Neural crest cell (in vitro differentiated cells): ENCODE results near the gene CYLD. TPM values are rescaled to one million over a fixed set of nuclear protein-coding genes. Genes with fewer than 3 reads are reported as not detected.

Experiments used
- DNase-seq: peaks from one replicate; pipeline ENCODE4 v3.0.0; 2021; ENCODE audit warnings: low read depth, mixed read lengths, low spot score
- H3K27ac Mint-ChIP-seq: one replicate; pipeline ENCODE4 v1.8.0; 2021; ENCODE audit warnings: mild to moderate bottlenecking, mixed read lengths; ENCODE audit not compliant: unreplicated experiment
- H3K27me3 Mint-ChIP-seq: 2 replicates; pipeline ENCODE4 v1.8.0; 2021; ENCODE audit warnings: low read depth, mild to moderate bottlenecking, mixed read lengths
- H3K36me3 Mint-ChIP-seq: 2 replicates; pipeline ENCODE4 v1.8.0; 2021; ENCODE audit warnings: low read depth, mild to moderate bottlenecking, mixed read lengths
- H3K4me1 Mint-ChIP-seq: 2 replicates; pipeline ENCODE4 v1.8.0; 2021; ENCODE audit warnings: mixed read lengths
- H3K4me3 Mint-ChIP-seq: one replicate; pipeline ENCODE4 v1.8.0; 2021; ENCODE audit warnings: mild to moderate bottlenecking, mixed read lengths
- H3K9me3 Mint-ChIP-seq: 2 replicates; pipeline ENCODE4 v1.8.0; 2021; ENCODE audit warnings: mixed read lengths
- total RNA-seq: library from RNA; stranded (reverse); gene quantifications from 2 replicates; pipeline ENCODE4 v1.2.1, GENCODE V29; 2021
- TF ChIP-seq, protein P1 (sequence below): fragments of 200-600 bp; sonication (generic); conservative IDR thresholded peaks from 2 replicates; pipeline ENCODE4 v1.5.0; 2021; ENCODE audit warnings: antibody characterized with exemption, mild to moderate bottlenecking

CYLD gene
- total RNA-seq, 1 donor from 2014 or later, result 10.1 TPM

DNA sequence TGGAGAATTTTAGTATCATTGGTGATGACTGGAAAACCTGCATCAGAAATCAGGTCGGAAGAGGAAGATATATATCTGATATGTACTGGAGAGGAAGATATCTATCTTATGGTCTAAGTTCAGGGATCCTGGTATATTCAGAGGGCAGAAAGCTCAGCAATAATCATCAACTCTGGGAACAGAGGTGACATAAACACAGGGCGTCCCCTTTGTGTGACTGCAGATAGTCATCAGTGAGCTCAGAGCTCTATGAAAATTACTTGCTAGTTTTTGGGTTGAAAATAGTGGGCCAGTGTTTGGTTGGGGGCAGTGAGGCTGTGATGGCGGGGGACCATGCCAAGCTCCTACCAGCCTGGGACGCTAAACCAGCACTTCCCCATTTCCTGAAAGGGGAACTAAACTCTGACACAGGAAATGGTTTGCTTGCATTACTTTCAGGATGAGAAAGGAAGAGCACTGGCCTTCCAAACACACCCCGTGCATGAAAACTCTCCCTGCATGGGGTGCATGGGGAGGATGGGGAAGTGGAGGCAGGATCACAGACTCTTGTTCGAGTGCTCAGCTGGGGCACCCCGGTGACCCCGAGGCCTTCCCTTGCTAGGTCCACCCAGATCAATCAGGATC lies 32.7 kb upstream of the CYLD start:
- no peak overlapping the region for H3K4me3 Mint-ChIP-seq

DNA sequence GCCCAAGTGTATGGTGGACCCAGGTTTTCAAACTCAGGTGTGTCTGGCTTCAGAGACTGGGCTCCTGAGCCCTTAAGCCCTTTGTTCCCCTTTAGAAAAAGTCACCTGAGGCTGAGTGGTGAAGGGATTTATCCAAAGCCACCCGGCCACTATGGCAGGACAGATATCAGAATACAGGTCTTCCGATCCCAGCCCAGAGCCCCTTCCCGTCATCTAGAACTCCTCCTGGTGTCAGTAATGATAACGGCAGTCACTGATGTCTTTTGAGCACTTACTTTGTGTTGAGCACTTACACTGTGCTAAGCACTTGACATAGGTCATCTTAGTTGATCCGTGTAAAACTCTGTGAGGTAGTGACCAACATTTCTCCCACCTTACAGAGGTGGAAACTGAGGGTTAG lies 31.9 kb upstream of the CYLD start:
- H3K4me3 Mint-ChIP-seq, result no peak overlapping the region
- peaks cover 4% of the 10 kb centered on the region for H3K9me3 Mint-ChIP-seq
- H3K27me3 Mint-ChIP-seq, result peaks cover 5% of the 10 kb centered on the region
- TF ChIP-seq, protein P1, sequence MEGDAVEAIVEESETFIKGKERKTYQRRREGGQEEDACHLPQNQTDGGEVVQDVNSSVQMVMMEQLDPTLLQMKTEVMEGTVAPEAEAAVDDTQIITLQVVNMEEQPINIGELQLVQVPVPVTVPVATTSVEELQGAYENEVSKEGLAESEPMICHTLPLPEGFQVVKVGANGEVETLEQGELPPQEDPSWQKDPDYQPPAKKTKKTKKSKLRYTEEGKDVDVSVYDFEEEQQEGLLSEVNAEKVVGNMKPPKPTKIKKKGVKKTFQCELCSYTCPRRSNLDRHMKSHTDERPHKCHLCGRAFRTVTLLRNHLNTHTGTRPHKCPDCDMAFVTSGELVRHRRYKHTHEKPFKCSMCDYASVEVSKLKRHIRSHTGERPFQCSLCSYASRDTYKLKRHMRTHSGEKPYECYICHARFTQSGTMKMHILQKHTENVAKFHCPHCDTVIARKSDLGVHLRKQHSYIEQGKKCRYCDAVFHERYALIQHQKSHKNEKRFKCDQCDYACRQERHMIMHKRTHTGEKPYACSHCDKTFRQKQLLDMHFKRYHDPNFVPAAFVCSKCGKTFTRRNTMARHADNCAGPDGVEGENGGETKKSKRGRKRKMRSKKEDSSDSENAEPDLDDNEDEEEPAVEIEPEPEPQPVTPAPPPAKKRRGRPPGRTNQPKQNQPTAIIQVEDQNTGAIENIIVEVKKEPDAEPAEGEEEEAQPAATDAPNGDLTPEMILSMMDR, result no peak
- H3K36me3 Mint-ChIP-seq, result peaks cover 1% of the 10 kb centered on the region
- peaks cover 4% of the 10 kb centered on the region for H3K4me1 Mint-ChIP-seq
- no peak overlapping the region for H3K27ac Mint-ChIP-seq
- no peak for DNase-seq

More for the DNA sequence above, 32.7 kb upstream of the CYLD start:
- TF ChIP-seq, protein P1, result no peak
- H3K36me3 Mint-ChIP-seq, result peaks cover 4% of the 10 kb centered on the region
- peaks cover 5% of the 10 kb centered on the region for H3K27me3 Mint-ChIP-seq
- H3K27ac Mint-ChIP-seq, result no peak overlapping the region
- peaks cover 5% of the 10 kb centered on the region for H3K9me3 Mint-ChIP-seq
- peaks cover 4% of the 10 kb centered on the region for H3K4me1 Mint-ChIP-seq
- no peak for DNase-seq

DNA sequence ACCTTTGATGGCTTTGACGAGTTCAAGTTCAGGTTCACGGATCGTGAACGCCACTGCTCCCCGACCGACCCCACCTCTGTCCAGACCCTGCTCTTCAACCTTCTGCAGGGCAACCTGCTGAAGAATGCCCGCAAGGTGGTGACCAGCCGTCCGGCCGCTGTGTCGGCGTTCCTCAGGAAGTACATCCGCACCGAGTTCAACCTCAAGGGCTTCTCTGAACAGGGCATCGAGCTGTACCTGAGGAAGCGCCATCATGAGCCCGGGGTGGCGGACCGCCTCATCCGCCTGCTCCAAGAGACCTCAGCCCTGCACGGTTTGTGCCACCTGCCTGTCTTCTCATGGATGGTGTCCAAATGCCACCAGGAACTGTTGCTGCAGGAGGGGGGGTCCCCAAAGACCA lies 30.8 kb upstream of the CYLD start:
- Mint-ChIP-seq H3K4me3 (no peak overlapping the region), H3K27ac (peak overlapping the region; percentile 19), H3K4me1 (peaks cover 5% of the 10 kb centered on the region), H3K36me3 (no peaks in the 10 kb centered on the region), H3K27me3 (peaks cover 5% of the 10 kb centered on the region), H3K9me3 (no peaks in the 10 kb centered on the region)
- TF ChIP-seq, protein P1, result no peak
- no peak for DNase-seq

DNA sequence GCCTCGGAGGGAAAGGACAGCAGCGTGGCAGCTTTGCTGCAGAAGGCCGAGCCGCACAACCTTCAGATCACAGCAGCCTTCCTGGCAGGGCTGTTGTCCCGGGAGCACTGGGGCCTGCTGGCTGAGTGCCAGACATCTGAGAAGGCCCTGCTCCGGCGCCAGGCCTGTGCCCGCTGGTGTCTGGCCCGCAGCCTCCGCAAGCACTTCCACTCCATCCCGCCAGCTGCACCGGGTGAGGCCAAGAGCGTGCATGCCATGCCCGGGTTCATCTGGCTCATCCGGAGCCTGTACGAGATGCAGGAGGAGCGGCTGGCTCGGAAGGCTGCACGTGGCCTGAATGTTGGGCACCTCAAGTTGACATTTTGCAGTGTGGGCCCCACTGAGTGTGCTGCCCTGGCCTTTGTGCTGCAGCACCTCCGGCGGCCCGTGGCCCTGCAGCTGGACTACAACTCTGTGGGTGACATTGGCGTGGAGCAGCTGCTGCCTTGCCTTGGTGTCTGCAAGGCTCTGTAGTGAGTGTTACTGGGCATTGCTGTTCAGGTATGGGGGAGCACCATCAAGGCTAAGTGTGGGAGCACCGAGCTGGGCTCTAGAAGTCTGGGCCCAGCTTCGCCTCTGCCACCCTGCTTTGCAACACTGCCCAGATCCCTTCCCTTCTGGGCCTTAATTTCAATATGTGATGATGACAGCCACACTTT lies 29.9 kb upstream of the CYLD start:
- Mint-ChIP-seq H3K9me3 (no peaks in the 10 kb centered on the region), H3K4me3 (no peak overlapping the region), H3K27ac (no peak overlapping the region), H3K27me3 (peaks cover 5% of the 10 kb centered on the region), H3K36me3 (no peaks in the 10 kb centered on the region), H3K4me1 (peaks cover 14% of the 10 kb centered on the region)
- TF ChIP-seq, protein P1, result no peak
- no peak for DNase-seq

DNA sequence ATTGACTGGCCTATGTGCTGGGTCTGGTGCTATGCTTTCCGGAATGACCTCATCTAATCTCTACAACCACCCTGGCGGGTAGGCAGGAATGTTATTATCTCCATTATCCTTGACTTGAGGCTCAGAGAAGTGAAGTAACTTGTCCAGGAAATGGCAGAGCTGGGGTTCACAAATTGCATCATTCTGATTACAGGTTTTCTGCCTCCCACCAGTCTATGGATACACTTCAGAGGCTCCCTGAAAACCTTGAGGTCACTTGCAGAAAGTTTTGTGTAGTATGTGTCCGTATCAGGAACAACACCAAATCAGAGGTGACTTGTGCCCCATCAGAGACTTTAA lies 29.4 kb upstream of the CYLD start:
- TF ChIP-seq, protein P1, result no peak
- Mint-ChIP-seq H3K36me3 (no peaks in the 10 kb centered on the region), H3K4me1 (peaks cover 20% of the 10 kb centered on the region), H3K9me3 (no peaks in the 10 kb centered on the region), H3K27ac (no peak overlapping the region), H3K27me3 (peaks cover under 1% of the 10 kb centered on the region), H3K4me3 (no peak overlapping the region)
- no peak for DNase-seq
